Uterus (tissue), 2 donors: ENCODE results near the gene ZBTB46.

Source experiments
- CTCF ChIP-seq, 4 experiments: fragments of 200-600 bp in 2 of 4; fragments of 450-650 bp in 2 of 4; sonication (generic) in 2 of 4; IDR thresholded peaks; one replicate each; pipeline ENCODE4 v1.5.1; 2016 to 2019; ENCODE audit warnings: antibody characterized with exemption in 4 of 4, mild to moderate bottlenecking in 2 of 4, moderate library complexity in 1 of 4
- POLR2A ChIP-seq, 2 donors: fragments of 450-650 bp; IDR thresholded peaks; one replicate each; pipeline ENCODE4 v1.6.1; 2016; ENCODE audit warnings: antibody characterized with exemption in 2 of 2, mild to moderate bottlenecking in 1 of 2, moderate library complexity in 1 of 2

GRCh38 chr20:63740070-63740626 is 90.9 kb downstream of the ZBTB46 start:
- TF ChIP-seq POLR2A (IDR thresholded peaks at IDR 0.05) (no peak), CTCF (IDR thresholded peaks at IDR 0.05) (no peak)
